MM.1S (cell line): ENCODE results near the gene MYLK4.

Experiments used
- DNase-seq: peaks from one replicate; pipeline ENCODE4 v3.0.0-alpha.2; 2015
- H2AFZ ChIP-seq: fragments of 300-600 bp; sonication (generic); 2 replicates; pipeline ENCODE4 v1.6.0; 2016; ENCODE audit warnings: antibody characterized with exemption, low read length
- H3F3A ChIP-seq: fragments of 300-600 bp; sonication (generic); 2 replicates; pipeline ENCODE4 v1.6.1; 2016; ENCODE audit warnings: mild to moderate bottlenecking, antibody characterized with exemption, low read length, moderate library complexity, mixed read lengths; ENCODE audit not compliant: insufficient read depth
- H3K27ac ChIP-seq: fragments of 300-600 bp; sonication (generic); 2 replicates; pipeline ENCODE4 v1.5.1; 2016; ENCODE audit warnings: mild to moderate bottlenecking, low read length
- H3K27me3 ChIP-seq: fragments of 300-600 bp; sonication (generic); replicated peaks from 2 replicates; pipeline ENCODE4 v1.6.0; 2016; ENCODE audit warnings: low read length; ENCODE audit not compliant: insufficient read depth
- H3K36me3 ChIP-seq: fragments of 300-600 bp; sonication (generic); replicated peaks from 2 replicates; pipeline ENCODE4 v1.6.1; 2016; ENCODE audit warnings: mild to moderate bottlenecking, low read length, mixed read lengths; ENCODE audit not compliant: insufficient read depth
- H3K4me1 ChIP-seq: fragments of 300-600 bp; sonication (generic); 2 replicates; pipeline ENCODE4 v1.6.1; 2016; ENCODE audit warnings: low read length, mixed read lengths
- H3K4me2 ChIP-seq: fragments of 300-600 bp; sonication (generic); 2 replicates; pipeline ENCODE4 v1.6.0; 2016; ENCODE audit warnings: low read depth, low read length
- H3K4me3 ChIP-seq: fragments of 300-600 bp; sonication (generic); 2 replicates; pipeline ENCODE4 v1.5.1; 2016; ENCODE audit warnings: low read length, mixed read lengths
- H3K79me2 ChIP-seq: fragments of 300-600 bp; sonication (generic); 2 replicates; pipeline ENCODE4 v1.6.1; 2016; ENCODE audit warnings: mixed run types, low read length, mixed read lengths
- H3K9ac ChIP-seq: fragments of 300-600 bp; sonication (generic); 2 replicates; pipeline ENCODE4 v1.6.1; 2016; ENCODE audit warnings: low read length, mixed read lengths
- H3K9me2 ChIP-seq: fragments of 300-600 bp; sonication (generic); replicated peaks from 2 replicates; pipeline ENCODE4 v1.6.1; 2016; ENCODE audit warnings: mild to moderate bottlenecking, low read length, mixed read lengths; ENCODE audit not compliant: insufficient read depth
- H3K9me3 ChIP-seq: fragments of 300-600 bp; sonication (generic); replicated peaks from 2 replicates; pipeline ENCODE4 v1.6.1; 2016; ENCODE audit warnings: mild to moderate bottlenecking, low read length, mixed read lengths; ENCODE audit not compliant: insufficient read depth
- H4K20me1 ChIP-seq: fragments of 300-600 bp; sonication (generic); 2 replicates; pipeline ENCODE4 v1.6.1; 2016; ENCODE audit warnings: mild to moderate bottlenecking, low read length, moderate library complexity, mixed read lengths; ENCODE audit not compliant: insufficient read depth
- EZH2 ChIP-seq: fragments of 300-600 bp; sonication (generic); optimal IDR thresholded peaks from 2 replicates; pipeline ENCODE3; 2017; ENCODE audit warnings: low read depth, mild to moderate bottlenecking, antibody characterized with exemption, low read length, mixed read lengths
- EZH2phosphoT487 ChIP-seq: fragments of 300-600 bp; sonication (generic); IDR thresholded peaks from 2 replicates; pipeline ENCODE4 v1.6.1; 2018; ENCODE audit warnings: antibody characterized with exemption, low read length
- TF ChIP-seq, protein P1 (sequence below): fragments of 300-600 bp; sonication (generic); IDR thresholded peaks from 2 replicates; pipeline ENCODE4 v1.5.1; 2016; ENCODE audit warnings: antibody characterized with exemption, low read length, mixed read lengths

The MYLK4 gene

DNA sequence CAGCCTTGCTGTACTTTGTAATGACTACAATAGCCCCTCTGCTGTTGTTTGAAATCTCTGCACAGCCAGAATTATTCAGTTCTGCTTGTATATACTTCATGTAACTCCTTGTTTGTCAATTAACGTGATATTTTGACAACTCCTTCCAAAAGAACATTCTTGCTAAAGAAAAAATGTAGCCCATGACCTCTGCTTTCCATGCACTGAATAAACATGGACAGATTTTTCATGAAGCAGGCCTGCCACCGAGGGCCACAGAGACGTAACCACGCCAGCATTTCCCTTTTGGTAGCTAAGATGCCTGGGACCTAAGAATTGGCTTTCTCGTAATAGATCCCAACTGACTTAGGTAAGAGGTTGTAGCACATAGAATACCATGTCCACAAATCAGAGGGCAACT, 135.9 kb downstream of the MYLK4 start:
- H3K36me3 ChIP-seq, result no peaks in the 10 kb centered on the region
- H3K4me3 ChIP-seq, result no peak overlapping the region
- H2AFZ ChIP-seq, result no peak overlapping the region
- no peak overlapping the region for H3K4me2 ChIP-seq
- H3K27ac ChIP-seq, result no peak overlapping the region
- no peaks in the 10 kb centered on the region for H3K79me2 ChIP-seq
- no peaks in the 10 kb centered on the region for H4K20me1 ChIP-seq
- H3K9me2 ChIP-seq, result no peaks in the 10 kb centered on the region
- TF ChIP-seq EZH2 (no peak), EZH2phosphoT487 (no peak)
- no peak overlapping the region for H3K9ac ChIP-seq
- H3K9me3 ChIP-seq, result no peaks in the 10 kb centered on the region
- peaks cover 6% of the 10 kb centered on the region for H3K27me3 ChIP-seq
- no peaks in the 10 kb centered on the region for H3K4me1 ChIP-seq
- H3F3A ChIP-seq, result no peaks in the 10 kb centered on the region
- DNase-seq, result no peak

DNA sequence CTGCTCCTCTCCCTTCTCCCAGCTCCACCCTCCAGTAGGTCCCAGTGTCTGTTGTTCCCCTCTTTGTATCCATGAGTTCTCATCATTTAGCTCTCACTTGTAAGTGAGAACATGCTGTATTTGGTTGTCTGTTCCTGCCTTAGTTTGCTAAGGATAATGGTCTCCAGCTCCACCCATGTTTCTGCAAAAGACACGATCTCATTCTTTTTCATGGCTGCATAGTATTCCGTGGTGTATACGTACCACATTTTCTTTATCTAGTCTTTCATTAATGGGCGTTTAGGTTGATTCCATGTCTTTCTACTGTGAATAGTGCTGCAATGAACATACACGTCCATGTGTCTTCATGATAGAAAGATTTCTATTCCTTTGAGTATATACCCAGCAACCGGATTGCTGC, 136.6 kb downstream of the MYLK4 start:
- no peaks in the 10 kb centered on the region; the same call in none of the 2 replicates for H3K27me3 ChIP-seq
- H2AFZ ChIP-seq, result no peak overlapping the region
- no peak for DNase-seq
- no peaks in the 10 kb centered on the region for H3K4me1 ChIP-seq
- no peaks in the 10 kb centered on the region for H3K36me3 ChIP-seq
- no peak overlapping the region for H3K4me3 ChIP-seq
- no peaks in the 10 kb centered on the region for H3K79me2 ChIP-seq
- no peaks in the 10 kb centered on the region for H3K9me3 ChIP-seq
- H3F3A ChIP-seq, result no peaks in the 10 kb centered on the region
- no peak overlapping the region for H3K4me2 ChIP-seq
- no peak overlapping the region for H3K27ac ChIP-seq
- H4K20me1 ChIP-seq, result no peaks in the 10 kb centered on the region
- no peaks in the 10 kb centered on the region for H3K9me2 ChIP-seq
- TF ChIP-seq EZH2phosphoT487, result no peak
- TF ChIP-seq, protein P1, sequence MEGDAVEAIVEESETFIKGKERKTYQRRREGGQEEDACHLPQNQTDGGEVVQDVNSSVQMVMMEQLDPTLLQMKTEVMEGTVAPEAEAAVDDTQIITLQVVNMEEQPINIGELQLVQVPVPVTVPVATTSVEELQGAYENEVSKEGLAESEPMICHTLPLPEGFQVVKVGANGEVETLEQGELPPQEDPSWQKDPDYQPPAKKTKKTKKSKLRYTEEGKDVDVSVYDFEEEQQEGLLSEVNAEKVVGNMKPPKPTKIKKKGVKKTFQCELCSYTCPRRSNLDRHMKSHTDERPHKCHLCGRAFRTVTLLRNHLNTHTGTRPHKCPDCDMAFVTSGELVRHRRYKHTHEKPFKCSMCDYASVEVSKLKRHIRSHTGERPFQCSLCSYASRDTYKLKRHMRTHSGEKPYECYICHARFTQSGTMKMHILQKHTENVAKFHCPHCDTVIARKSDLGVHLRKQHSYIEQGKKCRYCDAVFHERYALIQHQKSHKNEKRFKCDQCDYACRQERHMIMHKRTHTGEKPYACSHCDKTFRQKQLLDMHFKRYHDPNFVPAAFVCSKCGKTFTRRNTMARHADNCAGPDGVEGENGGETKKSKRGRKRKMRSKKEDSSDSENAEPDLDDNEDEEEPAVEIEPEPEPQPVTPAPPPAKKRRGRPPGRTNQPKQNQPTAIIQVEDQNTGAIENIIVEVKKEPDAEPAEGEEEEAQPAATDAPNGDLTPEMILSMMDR, result no peak
- TF ChIP-seq EZH2, result no peak
- no peak overlapping the region for H3K9ac ChIP-seq
